Measurements from ENCODE around the gene ASB3.
"Not testable (repeated sequence)": the region's sequence is repeated elsewhere in the genome, so short reads cannot be mapped to it uniquely, and the experiment has no call there.

ASB3 gene, protein sequence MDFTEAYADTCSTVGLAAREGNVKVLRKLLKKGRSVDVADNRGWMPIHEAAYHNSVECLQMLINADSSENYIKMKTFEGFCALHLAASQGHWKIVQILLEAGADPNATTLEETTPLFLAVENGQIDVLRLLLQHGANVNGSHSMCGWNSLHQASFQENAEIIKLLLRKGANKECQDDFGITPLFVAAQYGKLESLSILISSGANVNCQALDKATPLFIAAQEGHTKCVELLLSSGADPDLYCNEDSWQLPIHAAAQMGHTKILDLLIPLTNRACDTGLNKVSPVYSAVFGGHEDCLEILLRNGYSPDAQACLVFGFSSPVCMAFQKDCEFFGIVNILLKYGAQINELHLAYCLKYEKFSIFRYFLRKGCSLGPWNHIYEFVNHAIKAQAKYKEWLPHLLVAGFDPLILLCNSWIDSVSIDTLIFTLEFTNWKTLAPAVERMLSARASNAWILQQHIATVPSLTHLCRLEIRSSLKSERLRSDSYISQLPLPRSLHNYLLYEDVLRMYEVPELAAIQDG

DNA sequence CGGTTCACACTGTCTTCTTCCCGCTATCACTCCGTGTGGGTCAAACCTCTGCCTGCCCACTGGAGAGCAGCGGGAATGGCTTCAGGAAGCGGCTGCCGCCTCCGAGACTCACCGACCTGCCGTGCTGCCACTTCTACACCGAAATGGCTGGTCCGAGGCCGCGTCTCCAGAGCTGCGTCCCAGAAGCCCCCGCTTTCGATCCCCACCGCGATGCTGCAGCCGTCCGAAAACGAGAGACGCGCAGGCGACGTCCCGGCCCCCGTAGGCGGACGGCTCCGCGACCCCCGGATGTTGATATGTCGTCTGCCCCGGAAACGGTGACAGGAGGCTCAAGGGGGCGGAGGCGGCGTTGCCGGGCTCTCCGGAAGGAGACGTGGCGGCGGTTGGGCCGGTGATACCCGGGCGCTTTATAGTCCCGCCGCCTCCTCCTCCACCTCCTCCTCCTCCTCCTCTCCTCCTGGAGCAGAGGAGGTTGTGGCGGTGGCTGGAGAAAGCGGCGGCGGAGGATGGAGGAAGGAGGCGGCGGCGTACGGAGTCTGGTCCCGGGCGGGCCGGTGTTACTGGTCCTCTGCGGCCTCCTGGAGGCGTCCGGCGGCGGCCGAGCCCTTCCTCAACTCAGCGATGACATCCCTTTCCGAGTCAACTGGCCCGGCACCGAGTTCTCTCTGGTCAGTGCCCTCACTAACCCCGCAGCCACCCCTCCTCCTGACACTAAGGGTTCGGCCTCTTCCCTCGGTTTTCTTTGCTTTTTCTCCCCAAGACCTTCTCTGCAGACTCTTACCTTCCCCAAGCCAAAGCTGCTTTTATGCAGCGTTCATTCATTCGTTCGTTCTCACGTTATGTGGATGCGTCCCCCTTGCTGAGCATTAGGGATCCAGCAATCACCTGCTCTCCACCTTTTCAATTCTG, at the start of gene ASB3, which contains the start of gene ERLEC1:
Gene ASB3 (minus strand): TSS at position 249 of the 909 bp plus-strand sequence. CDS start 21,381 bp downstream, outside the sequence.
Gene ERLEC1 (plus strand): TSS at position 340 of the 909 bp plus-strand sequence. CDS start 167 bp downstream, at position 507.
- no peaks in the 10 kb centered on the region for H3K27me3 ChIP-seq (replicated peaks; ENCODE audit: insufficient read depth, low read length)
- H4K20me1 ChIP-seq (ENCODE audit: insufficient read depth, low read length), result no peaks in the 10 kb centered on the region
- H3K27ac ChIP-seq (ENCODE audit: low read length), result peak within 1 kb of the TSS; percentile 62
- peak within 1 kb of the TSS; percentile 75 for H3K4me2 ChIP-seq (ENCODE audit: low read depth, low read length)
- TF ChIP-seq EZH2phosphoT487 (IDR thresholded peaks at IDR 0.05; ENCODE audit: low read length) (no peak), EZH2 (optimal IDR thresholded peaks at IDR 0.05; ENCODE audit: low read depth, low read length) (no peak)
- TF ChIP-seq, protein P1, sequence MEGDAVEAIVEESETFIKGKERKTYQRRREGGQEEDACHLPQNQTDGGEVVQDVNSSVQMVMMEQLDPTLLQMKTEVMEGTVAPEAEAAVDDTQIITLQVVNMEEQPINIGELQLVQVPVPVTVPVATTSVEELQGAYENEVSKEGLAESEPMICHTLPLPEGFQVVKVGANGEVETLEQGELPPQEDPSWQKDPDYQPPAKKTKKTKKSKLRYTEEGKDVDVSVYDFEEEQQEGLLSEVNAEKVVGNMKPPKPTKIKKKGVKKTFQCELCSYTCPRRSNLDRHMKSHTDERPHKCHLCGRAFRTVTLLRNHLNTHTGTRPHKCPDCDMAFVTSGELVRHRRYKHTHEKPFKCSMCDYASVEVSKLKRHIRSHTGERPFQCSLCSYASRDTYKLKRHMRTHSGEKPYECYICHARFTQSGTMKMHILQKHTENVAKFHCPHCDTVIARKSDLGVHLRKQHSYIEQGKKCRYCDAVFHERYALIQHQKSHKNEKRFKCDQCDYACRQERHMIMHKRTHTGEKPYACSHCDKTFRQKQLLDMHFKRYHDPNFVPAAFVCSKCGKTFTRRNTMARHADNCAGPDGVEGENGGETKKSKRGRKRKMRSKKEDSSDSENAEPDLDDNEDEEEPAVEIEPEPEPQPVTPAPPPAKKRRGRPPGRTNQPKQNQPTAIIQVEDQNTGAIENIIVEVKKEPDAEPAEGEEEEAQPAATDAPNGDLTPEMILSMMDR (IDR thresholded peaks at IDR 0.05; ENCODE audit: low read length), result no peak; the same call in 1 of the 2 replicates
- peak within 1 kb of the TSS; percentile 79 for H3K9ac ChIP-seq (ENCODE audit: low read length)
- peak within 1 kb of the TSS; percentile 87 for H3K4me3 ChIP-seq (ENCODE audit: low read length)
- peak within 1 kb of the TSS; percentile 93 for H2AFZ ChIP-seq (ENCODE audit: low read length)
- peak; percentile 85 for DNase-seq
- no peaks in the 10 kb centered on the region for H3K9me3 ChIP-seq (replicated peaks; ENCODE audit: insufficient read depth, low read length)
- no peaks in the 10 kb centered on the region for H3K36me3 ChIP-seq (replicated peaks; ENCODE audit: insufficient read depth, low read length)
- H3K4me1 ChIP-seq (ENCODE audit: low read length), result peaks cover 6% of the 10 kb centered on the region; the same call in 1 of the 2 replicates
- H3F3A ChIP-seq (ENCODE audit: insufficient read depth, low read length), result peaks cover 9% of the 10 kb centered on the region
- peaks cover 100% of the 10 kb centered on the region for H3K79me2 ChIP-seq (ENCODE audit: low read length)
- H3K9me2 ChIP-seq (replicated peaks; ENCODE audit: insufficient read depth, low read length), result no peaks in the 10 kb centered on the region

DNA sequence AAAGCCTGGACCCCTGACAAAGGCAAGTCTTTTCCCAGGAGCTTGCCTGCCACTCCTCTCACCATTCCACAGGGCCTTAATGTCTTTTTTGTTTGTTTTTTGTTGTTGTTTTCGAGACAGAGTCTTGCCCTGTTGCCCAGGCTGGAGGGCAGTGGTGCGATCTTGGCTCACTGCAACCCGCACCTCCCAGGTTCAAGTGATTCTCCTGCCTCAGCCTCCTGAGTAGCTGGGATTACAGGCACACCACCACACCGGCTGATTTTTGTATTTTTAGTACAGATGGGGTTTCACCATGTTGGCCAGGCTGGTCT, 43.2 kb upstream of the ASB3 start:
- H3K36me3 ChIP-seq (replicated peaks; ENCODE audit: insufficient read depth, low read length); H3K9me2 ChIP-seq (replicated peaks; ENCODE audit: insufficient read depth, low read length); H3K4me3 ChIP-seq (ENCODE audit: low read length); H3K27me3 ChIP-seq (replicated peaks; ENCODE audit: insufficient read depth, low read length); H4K20me1 ChIP-seq (ENCODE audit: insufficient read depth, low read length); H2AFZ ChIP-seq (ENCODE audit: low read length); H3K9ac ChIP-seq (ENCODE audit: low read length); H3F3A ChIP-seq (ENCODE audit: insufficient read depth, low read length); H3K27ac ChIP-seq (ENCODE audit: low read length); DNase-seq; H3K4me1 ChIP-seq (ENCODE audit: low read length); H3K9me3 ChIP-seq (replicated peaks; ENCODE audit: insufficient read depth, low read length); H3K79me2 ChIP-seq (ENCODE audit: low read length); H3K4me2 ChIP-seq (ENCODE audit: low read depth, low read length): not testable (repeated sequence)

DNA sequence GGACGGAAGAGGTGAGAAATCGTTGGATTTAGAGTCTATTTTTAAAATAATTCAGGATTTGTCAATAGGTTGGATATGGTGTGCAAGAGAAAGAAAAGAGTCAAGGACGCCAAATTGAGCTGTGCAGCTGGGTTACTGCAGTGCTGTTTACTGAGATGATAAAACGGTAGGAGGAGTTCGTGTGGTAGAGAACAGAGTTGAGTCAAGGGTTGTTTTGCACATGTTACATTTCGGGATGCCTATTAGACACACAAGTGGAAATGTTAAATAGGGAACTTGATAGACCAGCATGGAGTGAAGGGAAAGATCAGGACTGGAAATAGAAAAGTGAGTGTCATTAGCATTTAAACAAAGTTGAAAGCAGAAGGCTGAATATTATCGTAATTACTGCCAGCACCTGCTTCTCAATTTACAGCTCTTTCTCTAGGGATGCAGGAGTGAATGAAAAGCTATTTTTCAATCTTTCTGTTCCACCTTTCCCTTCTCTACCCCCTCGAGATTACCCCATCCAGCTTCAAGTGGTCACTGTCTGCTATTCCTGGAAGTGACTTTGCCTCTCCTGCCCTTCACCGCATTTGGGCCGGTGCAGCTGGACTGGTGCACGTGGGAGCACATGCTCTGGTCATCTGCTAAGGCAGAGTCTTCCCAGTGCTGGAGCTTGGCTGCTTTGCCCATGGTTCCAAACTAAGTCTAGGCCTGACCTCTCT, 42.7 kb upstream of the ASB3 start:
- no peaks in the 10 kb centered on the region for H3K36me3 ChIP-seq (replicated peaks; ENCODE audit: insufficient read depth, low read length)
- no peaks in the 10 kb centered on the region for H4K20me1 ChIP-seq (ENCODE audit: insufficient read depth, low read length)
- no peak overlapping the region for H3K4me3 ChIP-seq (ENCODE audit: low read length)
- H3K4me2 ChIP-seq (ENCODE audit: low read depth, low read length), result no peak overlapping the region
- H2AFZ ChIP-seq (ENCODE audit: low read length), result no peak overlapping the region
- TF ChIP-seq, protein P1 (IDR thresholded peaks at IDR 0.05; ENCODE audit: low read length), result no peak
- no peak for TF ChIP-seq EZH2 (optimal IDR thresholded peaks at IDR 0.05; ENCODE audit: low read depth, low read length)
- TF ChIP-seq EZH2phosphoT487 (IDR thresholded peaks at IDR 0.05; ENCODE audit: low read length), result no peak
- H3K9me2 ChIP-seq (replicated peaks; ENCODE audit: insufficient read depth, low read length), result no peaks in the 10 kb centered on the region
- no peak for DNase-seq
- H3K27me3 ChIP-seq (replicated peaks; ENCODE audit: insufficient read depth, low read length), result no peaks in the 10 kb centered on the region
- H3K79me2 ChIP-seq (ENCODE audit: low read length), result no peaks in the 10 kb centered on the region
- no peaks in the 10 kb centered on the region for H3K4me1 ChIP-seq (ENCODE audit: low read length)
- no peaks in the 10 kb centered on the region for H3K9me3 ChIP-seq (replicated peaks; ENCODE audit: insufficient read depth, low read length)
- no peaks in the 10 kb centered on the region for H3F3A ChIP-seq (ENCODE audit: insufficient read depth, low read length)
- no peak overlapping the region for H3K27ac ChIP-seq (ENCODE audit: low read length)
- no peak overlapping the region for H3K9ac ChIP-seq (ENCODE audit: low read length)

Data from MM.1S (cell line).